Endodermal cell (in vitro differentiated cells): ENCODE measurements around the gene RREB1. TPM values are rescaled to one million over a fixed set of nuclear protein-coding genes. Genes with fewer than 3 reads are reported as not detected.

ENCODE experiments used
- DNase-seq: peaks from one replicate; pipeline ENCODE4 v3.0.0-alpha.2; 2017
- H3K27ac ChIP-seq: 2 replicates; pipeline ENCODE4 v1.5.1; 2013; ENCODE audit warnings: mild to moderate bottlenecking, low read depth, low read length, moderate library complexity
- H3K27me3 ChIP-seq: 2 replicates; pipeline ENCODE4 v1.6.1; 2013; ENCODE audit warnings: mild to moderate bottlenecking, low read length, moderate library complexity; ENCODE audit not compliant: insufficient read depth, control insufficient read depth, poor library complexity, severe bottlenecking
- H3K36me3 ChIP-seq: 2 replicates; pipeline ENCODE4 v1.7.0; 2013; ENCODE audit warnings: mild to moderate bottlenecking, low read length, moderate library complexity; ENCODE audit not compliant: control insufficient read depth, insufficient read depth
- H3K4me1 ChIP-seq: one replicate; pipeline ENCODE4 v1.7.0; 2013; ENCODE audit warnings: low read length; ENCODE audit not compliant: control insufficient read depth, insufficient read depth
- H3K4me3 ChIP-seq: 2 replicates; pipeline ENCODE4 v1.5.1; 2013; ENCODE audit warnings: mild to moderate bottlenecking, low read length, moderate library complexity
- H3K9ac ChIP-seq: 2 replicates; pipeline ENCODE4 v1.6.1; 2013; ENCODE audit warnings: mild to moderate bottlenecking, low read length, moderate library complexity; ENCODE audit not compliant: poor library complexity, severe bottlenecking; ENCODE audit errors: extremely low read depth
- H3K9me3 ChIP-seq: 2 replicates; pipeline ENCODE4 v1.6.1; 2013; ENCODE audit warnings: mild to moderate bottlenecking, low read length, moderate library complexity; ENCODE audit not compliant: control insufficient read depth
- H3K27ac Mint-ChIP-seq: 2 replicates; pipeline ENCODE4 v1.8.0; 2020; ENCODE audit warnings: mixed read lengths
- H3K27me3 Mint-ChIP-seq: 2 replicates; pipeline ENCODE4 v1.8.0; 2021; ENCODE audit warnings: mild to moderate bottlenecking, mixed read lengths; ENCODE audit not compliant: insufficient read depth
- H3K36me3 Mint-ChIP-seq: 2 replicates; pipeline ENCODE4 v1.8.0; 2020; ENCODE audit warnings: low read depth, mixed read lengths
- H3K4me1 Mint-ChIP-seq: 2 replicates; pipeline ENCODE4 v1.8.0; 2020; ENCODE audit warnings: mixed read lengths
- H3K4me3 Mint-ChIP-seq: 2 replicates; pipeline ENCODE4 v1.8.0; 2020; ENCODE audit warnings: mild to moderate bottlenecking, moderate library complexity, mixed read lengths
- H3K9me3 Mint-ChIP-seq: 2 replicates; pipeline ENCODE4 v1.8.0; 2020; ENCODE audit warnings: mild to moderate bottlenecking, mixed read lengths
- WGBS, 2 experiments: methylation state at CpG; one replicate each; pipeline versions ENCODE4 v1.1.5 to v1.1.7; 2013; ENCODE audit warnings: missing lambda C conversion rate in 2 of 2, mixed read lengths in 1 of 2; ENCODE audit not compliant: insufficient coverage in 1 of 2, insufficient read length in 1 of 2; 5-methylcytosine and 5-hydroxymethylcytosine counted together
- total RNA-seq, 2 donors: library from RNA; stranded (reverse); fragmentation: NEBNext Ultra II Directional in 1 of 2; extraction: Animal tissue kit (Norgen Biotek cat#: 25700) in 1 of 2; gene quantifications; 2 replicates in 1 of 2; 3 replicates in 1 of 2; pipeline ENCODE4 v1.2.1, GENCODE V29; 2021
- TF ChIP-seq, protein P1 (sequence below): fragments of 200-600 bp; sonication (generic); conservative IDR thresholded peaks from 2 replicates; pipeline ENCODE4 v1.5.0; 2021; ENCODE audit warnings: antibody characterized with exemption, mild to moderate bottlenecking

The RREB1 gene
- total RNA-seq, 2 donors from 2014 or later: 51.2 to 64.3 TPM

- Mint-ChIP-seq H3K9me3 (no peaks in the 10 kb centered on the region), H3K27ac (no peak overlapping the region), H3K4me3 (no peak overlapping the region), H3K4me1 (peaks cover 29% of the 10 kb centered on the region), H3K36me3 (peaks cover 53% of the 10 kb centered on the region), H3K27me3 (no peaks in the 10 kb centered on the region)
- H3K4me3 ChIP-seq: no peak overlapping the region
- no peak overlapping the region for H3K9ac ChIP-seq
- WGBS, 2 experiments: 97 to 100% methylated on average over 2 of the region's 2 CpGs
- H3K4me1 ChIP-seq: peaks cover 19% of the 10 kb centered on the region
- H3K9me3 ChIP-seq: no peaks in the 10 kb centered on the region
- no peak for DNase-seq
- H3K36me3 ChIP-seq: peaks cover 70% of the 10 kb centered on the region
- no peak overlapping the region for H3K27ac ChIP-seq
- TF ChIP-seq, protein P1, sequence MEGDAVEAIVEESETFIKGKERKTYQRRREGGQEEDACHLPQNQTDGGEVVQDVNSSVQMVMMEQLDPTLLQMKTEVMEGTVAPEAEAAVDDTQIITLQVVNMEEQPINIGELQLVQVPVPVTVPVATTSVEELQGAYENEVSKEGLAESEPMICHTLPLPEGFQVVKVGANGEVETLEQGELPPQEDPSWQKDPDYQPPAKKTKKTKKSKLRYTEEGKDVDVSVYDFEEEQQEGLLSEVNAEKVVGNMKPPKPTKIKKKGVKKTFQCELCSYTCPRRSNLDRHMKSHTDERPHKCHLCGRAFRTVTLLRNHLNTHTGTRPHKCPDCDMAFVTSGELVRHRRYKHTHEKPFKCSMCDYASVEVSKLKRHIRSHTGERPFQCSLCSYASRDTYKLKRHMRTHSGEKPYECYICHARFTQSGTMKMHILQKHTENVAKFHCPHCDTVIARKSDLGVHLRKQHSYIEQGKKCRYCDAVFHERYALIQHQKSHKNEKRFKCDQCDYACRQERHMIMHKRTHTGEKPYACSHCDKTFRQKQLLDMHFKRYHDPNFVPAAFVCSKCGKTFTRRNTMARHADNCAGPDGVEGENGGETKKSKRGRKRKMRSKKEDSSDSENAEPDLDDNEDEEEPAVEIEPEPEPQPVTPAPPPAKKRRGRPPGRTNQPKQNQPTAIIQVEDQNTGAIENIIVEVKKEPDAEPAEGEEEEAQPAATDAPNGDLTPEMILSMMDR: no peak
- no peaks in the 10 kb centered on the region for H3K27me3 ChIP-seq
Measured at GRCh38 chr6:7213416-7213815, 105.7 kb downstream of the RREB1 start.

DNA sequence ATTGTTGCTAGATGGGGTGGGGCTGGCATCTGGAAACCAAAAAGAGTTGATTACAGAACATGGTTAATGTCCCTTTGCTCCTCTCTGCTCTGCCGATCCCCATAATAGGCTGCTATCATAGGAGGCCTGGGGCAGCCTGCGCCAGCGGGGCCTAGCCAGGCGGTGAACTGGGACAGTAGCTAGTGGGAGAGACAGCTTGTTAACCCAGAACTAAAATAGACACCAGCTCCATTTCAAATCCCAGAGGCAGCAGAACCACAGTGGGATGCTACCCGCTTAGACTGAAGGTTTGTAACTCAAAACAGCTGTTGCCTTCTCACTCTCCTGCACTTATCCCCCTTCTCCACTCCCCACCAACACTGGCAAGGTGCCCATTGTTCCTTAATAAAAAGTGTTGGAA lies 106.7 kb downstream of the RREB1 start:
- Histone ChIP-seq H3K4me3 (no peak overlapping the region), H3K4me1 (peaks cover 19% of the 10 kb centered on the region), H3K9me3 (no peaks in the 10 kb centered on the region), H3K36me3 (peaks cover 68% of the 10 kb centered on the region), H3K27me3 (no peaks in the 10 kb centered on the region), H3K27ac (no peak overlapping the region), H3K9ac (no peak overlapping the region)
- no peak for DNase-seq
- Mint-ChIP-seq H3K9me3 (no peaks in the 10 kb centered on the region), H3K27me3 (no peaks in the 10 kb centered on the region), H3K36me3 (peaks cover 53% of the 10 kb centered on the region), H3K27ac (no peak overlapping the region), H3K4me3 (no peak overlapping the region), H3K4me1 (peaks cover 34% of the 10 kb centered on the region)
- TF ChIP-seq, protein P1: no peak
- WGBS, 2 experiments: 90 to 97% methylated on average over 2 to 5 of the region's 5 CpGs

DNA sequence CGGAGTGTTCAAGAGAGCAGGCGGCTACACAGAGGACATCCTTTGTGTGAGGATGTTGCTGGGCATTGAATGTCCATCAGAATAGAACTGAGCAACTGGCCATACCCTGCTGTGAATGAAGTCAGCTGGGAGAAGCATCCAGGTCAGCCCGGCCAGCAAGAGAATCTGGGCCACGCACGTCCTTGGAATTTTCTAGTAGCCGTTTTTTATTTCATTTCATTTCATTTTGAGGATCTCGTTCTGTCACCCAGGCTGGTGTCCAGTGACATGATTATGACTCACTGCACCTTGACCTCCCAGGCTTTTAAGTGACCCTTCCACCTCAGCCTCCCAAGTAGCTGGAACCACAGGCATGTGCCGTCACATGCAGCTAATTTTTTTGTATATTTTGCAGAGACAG lies 107.4 kb downstream of the RREB1 start:
- Histone ChIP-seq H3K27ac (no peak overlapping the region), H3K36me3 (peaks cover 64% of the 10 kb centered on the region), H3K4me3 (no peak overlapping the region), H3K27me3 (no peaks in the 10 kb centered on the region), H3K9ac (no peak overlapping the region), H3K4me1 (peaks cover 22% of the 10 kb centered on the region), H3K9me3 (no peaks in the 10 kb centered on the region)
- no peak overlapping the region for H3K4me3 Mint-ChIP-seq
- TF ChIP-seq, protein P1: no peak
- no peaks in the 10 kb centered on the region for H3K9me3 Mint-ChIP-seq
- peaks cover 37% of the 10 kb centered on the region for H3K4me1 Mint-ChIP-seq
- peaks cover 56% of the 10 kb centered on the region for H3K36me3 Mint-ChIP-seq
- no peak for DNase-seq
- H3K27me3 Mint-ChIP-seq: no peaks in the 10 kb centered on the region
- H3K27ac Mint-ChIP-seq: no peak overlapping the region
- WGBS, 2 experiments: 80 to 81% methylated on average over 8 of the region's 8 CpGs
